Right lobe of liver (tissue), 4 donors: ENCODE results near the gene PCDHB7.
"Not testable (repeated sequence)": the region's sequence is repeated elsewhere in the genome, so short reads cannot be mapped to it uniquely, and the experiment has no call there.

ENCODE experiments used
- POLR2A ChIP-seq: fragments of 450-650 bp; IDR thresholded peaks from one replicate; pipeline ENCODE4 v1.6.1; 2017; ENCODE audit warnings: antibody characterized with exemption, mild to moderate bottlenecking
- TF ChIP-seq, protein P1 (sequence below), 4 donors: fragments of 200-600 bp in 3 of 4; fragments of 450-650 bp in 1 of 4; IDR thresholded peaks; one replicate each; pipeline versions ENCODE4 v1.5.1 to v1.8.0; 2016 to 2022; ENCODE audit warnings: antibody characterized with exemption in 4 of 4, mild to moderate bottlenecking in 2 of 4
- donor health status: DM: no; HTN: no; CAD: no.
- donor health status: DM: no; HTN: no; CAD: no.
- donor health status: DM: no; HTN: yes; CAD: no.

- TF ChIP-seq, protein P1, sequence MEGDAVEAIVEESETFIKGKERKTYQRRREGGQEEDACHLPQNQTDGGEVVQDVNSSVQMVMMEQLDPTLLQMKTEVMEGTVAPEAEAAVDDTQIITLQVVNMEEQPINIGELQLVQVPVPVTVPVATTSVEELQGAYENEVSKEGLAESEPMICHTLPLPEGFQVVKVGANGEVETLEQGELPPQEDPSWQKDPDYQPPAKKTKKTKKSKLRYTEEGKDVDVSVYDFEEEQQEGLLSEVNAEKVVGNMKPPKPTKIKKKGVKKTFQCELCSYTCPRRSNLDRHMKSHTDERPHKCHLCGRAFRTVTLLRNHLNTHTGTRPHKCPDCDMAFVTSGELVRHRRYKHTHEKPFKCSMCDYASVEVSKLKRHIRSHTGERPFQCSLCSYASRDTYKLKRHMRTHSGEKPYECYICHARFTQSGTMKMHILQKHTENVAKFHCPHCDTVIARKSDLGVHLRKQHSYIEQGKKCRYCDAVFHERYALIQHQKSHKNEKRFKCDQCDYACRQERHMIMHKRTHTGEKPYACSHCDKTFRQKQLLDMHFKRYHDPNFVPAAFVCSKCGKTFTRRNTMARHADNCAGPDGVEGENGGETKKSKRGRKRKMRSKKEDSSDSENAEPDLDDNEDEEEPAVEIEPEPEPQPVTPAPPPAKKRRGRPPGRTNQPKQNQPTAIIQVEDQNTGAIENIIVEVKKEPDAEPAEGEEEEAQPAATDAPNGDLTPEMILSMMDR (IDR thresholded peaks at IDR 0.05), result not testable (repeated sequence)
- TF ChIP-seq POLR2A, result not testable (repeated sequence)
These were observed 21.9 kb downstream of the PCDHB7 start for GRCh38 chr5:141194332-141194731.
